ENCODE measurements around the gene PMVK.
"Not testable (repeated sequence)": the region's sequence is repeated elsewhere in the genome, so short reads cannot be mapped to it uniquely, and the experiment has no call there.

PMVK gene

DNA sequence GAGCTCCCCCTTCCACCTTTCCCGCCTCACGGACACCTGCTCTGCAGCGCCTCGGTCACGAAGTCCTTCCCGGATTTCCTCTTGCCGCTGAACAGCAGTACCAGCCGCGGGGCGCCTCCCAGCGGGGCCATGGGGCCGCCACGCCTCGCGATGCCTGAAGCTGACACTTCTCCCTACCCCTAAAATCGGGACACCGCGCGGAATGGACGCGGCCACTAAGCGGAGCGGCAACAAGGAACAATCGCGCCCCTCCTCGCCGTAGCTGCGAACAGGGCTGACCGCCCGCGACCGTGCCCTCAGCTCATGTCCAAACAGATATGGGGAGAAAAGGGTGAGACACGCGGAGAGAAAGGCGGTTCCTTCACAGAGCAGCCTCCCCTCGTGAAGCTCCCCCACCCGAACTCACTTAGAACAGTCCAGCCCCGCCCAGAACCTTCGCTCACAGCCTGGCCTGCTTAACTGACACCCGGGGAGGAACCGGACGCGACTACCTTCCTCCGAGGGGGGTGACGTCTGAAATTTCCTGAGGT, at the start of gene PMVK:
Gene PMVK (minus strand): TSS at position 165 of the 530 bp plus-strand sequence. CDS start 34 bp downstream, at position 131.
- peak; percentile 91 for DNase-seq (ENCODE audit: low read depth)

DNA sequence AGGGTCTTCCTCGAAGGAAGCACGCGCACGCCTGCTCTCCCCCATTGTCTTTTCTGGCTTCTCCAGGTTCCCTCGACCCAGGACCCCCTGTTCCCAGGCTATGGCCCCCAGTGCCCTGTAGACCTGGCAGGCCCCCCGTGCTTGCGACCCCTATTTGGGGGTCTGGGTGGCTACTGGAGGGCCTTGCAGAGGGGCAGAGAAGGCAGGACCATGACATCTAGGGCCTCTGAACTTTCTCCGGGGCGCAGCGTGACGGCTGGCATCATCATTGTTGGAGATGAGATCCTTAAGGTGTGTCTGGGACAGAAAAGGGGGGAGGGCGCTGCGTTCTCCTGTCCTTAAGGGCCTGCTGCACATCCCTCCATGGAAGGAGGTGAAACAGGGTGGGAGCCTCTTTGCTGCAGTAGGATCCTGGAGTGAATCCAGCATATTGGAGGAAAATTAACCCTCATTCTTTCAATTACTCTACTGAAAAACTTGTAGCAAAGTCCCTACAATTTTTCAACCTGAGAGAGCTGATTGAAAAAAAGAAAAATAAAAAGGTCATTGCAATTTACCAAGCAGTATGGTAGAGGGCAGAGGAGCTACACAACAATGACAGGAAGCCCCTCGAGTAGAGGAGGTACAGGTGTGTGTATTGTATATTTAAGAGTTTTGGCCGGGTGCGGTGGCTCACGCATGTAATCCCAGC, 47.4 kb upstream of the PMVK start:
- no peak for DNase-seq (ENCODE audit: low read depth)

DNA sequence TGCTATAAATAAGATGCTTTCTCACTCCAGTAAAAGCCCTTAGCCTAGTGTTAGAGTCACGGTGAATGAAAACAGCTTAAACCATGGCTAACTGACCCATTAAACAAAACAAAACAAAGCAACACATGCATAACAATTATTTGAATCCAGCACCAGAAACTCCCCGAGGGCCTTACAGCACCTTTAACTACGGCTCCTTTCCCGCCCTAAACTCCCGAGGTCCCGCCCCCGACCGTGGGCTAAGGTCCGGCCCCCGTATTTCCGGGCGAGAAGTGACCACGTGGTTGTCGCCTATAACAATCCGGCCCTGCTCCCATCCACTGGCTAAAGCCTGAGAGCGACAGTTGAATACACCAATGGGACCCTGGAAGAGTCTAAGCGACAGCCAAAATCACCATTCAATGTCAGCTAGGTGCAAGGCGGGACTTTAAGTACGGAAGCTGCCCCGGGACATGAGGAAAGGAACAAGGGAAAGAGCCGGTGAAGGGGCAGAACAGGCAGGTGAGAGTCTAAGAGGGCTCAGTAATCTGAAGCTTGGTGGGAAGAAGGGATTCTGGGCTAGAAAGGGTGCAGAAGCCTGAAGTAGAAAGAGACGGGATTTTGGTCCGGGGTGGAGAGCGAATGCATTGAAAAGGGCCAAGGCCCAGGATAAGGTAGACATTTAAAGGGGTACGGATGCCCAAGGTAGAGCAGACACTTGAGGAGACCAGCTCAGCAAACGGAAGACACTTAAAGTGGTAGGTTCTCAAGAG, 46.6 kb upstream of the PMVK start, which contains the start of gene FLAD1:
Gene FLAD1 (plus strand): TSS at position 448 of the 752 bp plus-strand sequence. CDS start 351 bp downstream, outside the sequence.
- DNase-seq (ENCODE audit: low read depth), result peak; percentile 96

DNA sequence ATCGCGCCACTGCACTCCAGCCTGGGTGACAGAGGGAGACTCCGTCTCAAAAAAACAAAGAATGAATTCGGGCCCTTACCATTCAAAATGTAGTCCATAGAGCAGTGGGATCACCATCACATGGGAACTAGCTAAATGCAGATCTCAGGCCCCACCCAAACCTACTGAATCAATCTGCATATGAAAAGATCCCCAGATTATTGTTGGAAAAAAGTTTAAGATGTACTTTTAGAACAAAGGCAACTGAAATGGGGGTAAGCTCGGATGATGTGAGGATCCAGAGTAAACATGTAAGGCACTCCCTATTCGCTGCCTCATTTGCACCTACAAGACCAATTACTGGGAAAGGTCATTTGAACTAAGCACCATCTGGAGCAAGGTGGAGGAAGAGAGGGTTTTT, 45.8 kb upstream of the PMVK start:
- no peak for DNase-seq (ENCODE audit: low read depth)

DNA sequence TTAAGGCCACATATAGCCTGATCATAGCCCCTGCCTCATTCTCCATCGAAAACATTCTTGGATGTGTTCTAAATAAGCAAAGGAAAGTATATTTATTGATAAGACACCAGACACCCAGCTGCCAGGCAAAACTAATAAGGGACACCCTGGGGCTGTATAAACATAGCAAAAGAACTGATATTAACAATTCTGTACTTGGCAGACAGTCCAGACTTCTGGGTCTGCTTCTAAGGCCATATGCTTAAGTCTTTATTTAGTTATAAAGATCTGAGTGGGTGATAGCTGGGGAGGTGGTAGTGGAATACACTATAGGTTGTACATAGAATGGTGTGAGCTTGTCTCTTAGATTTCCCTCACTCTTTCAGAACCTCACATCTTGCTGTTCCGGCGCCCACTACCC, 41.8 kb upstream of the PMVK start:
- DNase-seq (ENCODE audit: low read depth), result no peak

DNA sequence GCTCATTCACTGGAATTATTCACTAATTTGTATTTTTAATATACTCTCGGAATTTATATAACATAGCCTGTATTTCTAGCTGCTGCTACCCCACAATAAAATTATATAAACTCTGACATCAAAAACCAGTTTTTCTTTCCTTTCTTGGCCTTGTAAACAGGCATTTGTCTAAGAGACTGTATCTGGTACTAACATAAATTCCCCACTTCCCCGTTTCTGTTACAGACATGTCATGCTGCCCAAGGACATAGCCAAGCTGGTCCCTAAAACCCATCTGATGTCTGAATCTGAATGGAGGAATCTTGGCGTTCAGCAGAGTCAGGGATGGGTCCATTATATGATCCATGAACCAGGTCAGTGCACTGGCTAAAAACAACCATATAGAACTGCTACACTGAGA, 41.2 kb upstream of the PMVK start:
- DNase-seq (ENCODE audit: low read depth), result not testable (repeated sequence)

DNA sequence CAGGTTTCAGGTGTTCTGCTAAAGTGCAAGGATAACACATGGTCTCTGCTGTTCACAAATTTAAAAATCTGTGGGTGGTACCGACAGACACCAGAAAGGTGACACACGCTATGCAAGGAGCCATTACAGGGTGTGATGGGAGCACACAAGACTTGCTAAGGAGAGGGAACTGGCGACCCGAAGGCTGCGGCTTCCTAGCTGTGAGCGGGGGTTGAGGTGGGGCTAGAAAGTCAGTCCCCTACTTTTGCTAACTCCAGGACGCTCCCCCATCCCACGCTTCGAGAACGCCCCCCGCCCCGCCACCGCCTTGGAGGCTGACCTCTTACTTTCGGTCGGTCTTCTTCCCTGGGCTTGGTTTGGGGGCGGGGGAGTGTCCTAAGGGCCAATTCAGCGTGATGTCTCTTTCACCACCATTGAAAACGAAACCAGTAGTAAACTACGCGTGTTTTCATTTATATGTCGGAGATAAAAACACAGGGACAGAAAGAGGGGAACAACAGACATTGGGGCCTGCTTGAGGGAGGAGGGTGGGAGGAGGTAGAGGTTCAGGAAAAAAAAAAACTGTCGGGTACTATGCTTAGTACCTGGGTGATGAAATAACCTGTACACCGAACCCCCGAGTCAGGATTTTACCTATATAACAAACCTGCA, 39.0 kb upstream of the PMVK start:
- DNase-seq (ENCODE audit: low read depth), result peak; percentile 46

DNA sequence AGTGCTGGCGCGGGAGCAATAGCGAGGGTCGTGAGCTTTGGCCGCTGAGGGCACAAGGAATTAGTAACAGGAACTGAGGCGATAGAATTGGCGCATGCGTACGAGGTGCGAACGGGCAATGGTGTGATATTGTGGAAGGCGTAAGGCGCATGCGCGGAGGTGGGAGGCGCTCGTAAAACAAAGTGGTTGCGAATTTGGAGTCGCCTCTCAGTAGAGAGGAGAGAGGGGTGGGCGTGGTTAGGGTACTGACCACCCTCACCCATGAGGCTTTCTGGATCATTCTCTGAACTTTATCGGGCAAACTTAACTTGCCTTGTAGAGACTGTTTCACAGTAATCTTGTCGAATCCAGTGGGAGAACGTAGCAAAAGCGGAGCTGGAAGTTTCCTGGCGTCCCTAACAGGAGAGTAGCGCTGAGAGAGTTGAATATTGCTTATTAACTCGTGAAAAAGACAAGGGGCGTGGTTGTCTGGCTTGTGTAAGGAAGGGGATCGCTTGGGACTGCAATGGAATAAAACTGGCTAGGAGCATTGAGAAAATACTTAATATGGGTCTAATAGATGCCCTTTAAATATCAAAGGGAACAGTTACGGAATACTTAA, 38.4 kb upstream of the PMVK start:
- peak; percentile 93 for DNase-seq (ENCODE audit: low read depth)

DNA sequence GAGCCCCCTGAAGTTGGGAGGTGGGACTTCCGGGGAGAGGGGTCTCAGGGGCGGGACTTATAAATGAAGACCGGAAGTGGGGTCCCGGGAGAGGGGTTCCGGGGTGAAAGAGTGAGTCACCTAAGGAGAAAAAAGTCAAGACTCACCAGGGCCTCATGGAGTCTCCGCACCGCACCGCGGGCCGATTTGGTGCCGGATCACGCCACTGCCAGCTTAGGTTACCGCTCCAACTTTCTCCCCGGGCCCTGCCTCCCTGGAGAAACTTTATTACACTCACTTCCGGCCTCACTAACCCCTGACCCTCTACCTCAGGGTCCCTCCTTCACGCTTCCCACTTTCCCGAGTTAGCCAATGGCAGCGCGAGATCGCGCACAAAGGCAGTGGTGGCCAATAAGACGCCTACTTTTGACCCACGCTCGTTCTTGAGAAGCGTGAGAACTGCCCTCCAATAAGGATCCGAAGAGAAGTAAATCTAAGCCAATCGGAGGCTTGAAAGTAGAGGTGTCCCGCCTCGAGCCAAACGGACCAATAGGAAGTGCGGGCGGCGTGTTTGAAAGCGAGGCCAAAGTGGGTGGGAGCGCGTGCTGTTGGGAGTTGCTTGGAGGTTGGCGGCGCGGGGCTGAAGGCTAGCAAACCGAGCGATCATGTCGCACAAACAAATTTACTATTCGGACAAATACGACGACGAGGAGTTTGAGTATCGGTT, 37.7 kb upstream of the PMVK start, which contains the start of gene CKS1B:
Gene CKS1B (plus strand): TSS at position 580 of the 706 bp plus-strand sequence. CDS start 65 bp downstream, at position 645.
- peak; percentile 94 for DNase-seq (ENCODE audit: low read depth)

DNA sequence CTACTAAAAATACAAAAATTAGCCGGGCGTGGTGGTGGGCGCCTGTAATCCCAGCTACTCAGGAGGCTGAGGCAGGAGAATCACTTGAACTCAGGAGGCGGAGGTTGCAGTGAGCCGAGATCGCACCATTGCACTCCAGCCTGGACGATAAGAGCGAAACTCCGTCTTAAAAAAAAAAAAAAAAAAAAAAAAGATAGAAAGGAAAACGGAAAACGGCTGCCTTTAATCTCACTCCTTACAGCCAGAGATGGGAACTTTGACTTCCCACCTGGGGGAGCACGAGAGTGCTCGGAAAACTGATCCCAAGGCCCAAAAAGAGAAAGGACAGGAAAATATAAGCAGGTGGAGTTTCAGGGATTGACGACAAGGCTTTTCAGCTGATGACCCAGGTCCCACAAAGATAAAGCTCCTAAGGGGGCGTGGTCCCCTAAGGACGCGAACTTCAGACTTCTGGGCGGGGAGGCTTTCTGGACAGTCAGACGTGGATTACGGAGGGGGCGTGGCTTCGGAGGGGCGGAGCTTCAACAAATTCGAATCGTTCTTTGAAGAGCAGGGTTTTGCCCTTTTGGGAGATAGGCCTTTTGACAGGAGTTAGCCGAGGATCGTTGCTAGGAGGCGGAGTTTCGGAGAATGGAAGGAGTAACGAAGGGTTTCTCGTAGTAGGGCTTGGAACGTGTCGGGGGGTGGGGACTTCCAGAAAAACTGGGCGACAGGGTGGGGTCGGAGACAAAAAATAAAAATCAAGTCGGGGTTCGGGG, 37.0 kb upstream of the PMVK start:
- peak; percentile 87 for DNase-seq (ENCODE audit: low read depth)

DNA sequence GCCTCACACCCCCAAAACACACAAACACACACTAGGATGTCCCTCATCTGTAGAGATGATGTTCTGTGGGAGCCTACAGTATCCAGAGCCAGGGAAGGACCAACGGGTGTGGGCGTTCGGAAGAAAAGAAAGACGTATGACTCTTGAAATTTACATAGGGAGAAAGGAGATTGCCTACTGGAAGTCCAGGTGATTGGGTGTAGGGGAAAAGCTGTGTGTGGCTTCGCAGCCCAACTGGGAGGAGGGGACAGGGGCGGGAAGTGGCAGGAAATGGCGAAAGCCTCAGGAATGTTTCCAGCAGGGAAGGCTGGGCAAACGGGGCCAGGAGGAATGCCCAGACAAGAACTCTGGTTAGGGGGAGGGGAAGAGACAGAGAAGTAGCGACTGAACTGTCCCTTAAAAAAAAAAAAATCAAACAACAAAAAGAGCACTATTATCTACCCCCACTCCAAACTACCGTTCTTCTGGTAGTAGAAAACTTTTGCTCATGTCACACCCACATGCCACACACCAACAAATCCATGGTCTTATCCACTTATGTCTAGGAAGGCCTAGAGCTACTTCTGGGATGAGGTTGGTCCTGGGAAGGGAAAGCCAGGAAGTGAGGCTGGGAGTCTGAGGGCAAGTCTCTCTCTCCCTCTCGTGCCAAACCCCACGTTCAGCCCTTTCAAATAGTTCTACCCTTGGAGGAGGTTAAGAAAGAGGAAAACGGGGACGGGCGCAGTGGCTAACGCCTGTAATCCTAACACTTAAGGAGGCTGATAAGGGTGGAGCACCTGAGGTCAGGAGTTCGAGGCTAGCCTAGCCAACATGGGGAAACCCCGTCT, 36.2 kb upstream of the PMVK start:
- DNase-seq (ENCODE audit: low read depth), result no peak

DNA sequence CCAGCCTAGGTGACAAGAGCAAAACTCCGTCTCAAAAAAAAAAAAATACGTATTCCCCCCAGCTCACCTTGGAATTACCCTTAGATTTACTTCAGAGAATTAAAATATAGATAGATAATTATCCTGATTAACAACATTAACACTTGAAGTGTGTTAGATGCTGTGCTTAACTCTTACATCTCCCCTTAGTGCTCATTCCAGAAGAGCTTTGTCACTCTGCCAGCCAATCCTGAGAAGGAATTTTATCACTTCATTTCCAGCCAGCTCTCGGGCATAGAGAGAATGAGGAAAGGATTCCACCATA, 35.6 kb upstream of the PMVK start:
- DNase-seq (ENCODE audit: low read depth), result no peak

DNA sequence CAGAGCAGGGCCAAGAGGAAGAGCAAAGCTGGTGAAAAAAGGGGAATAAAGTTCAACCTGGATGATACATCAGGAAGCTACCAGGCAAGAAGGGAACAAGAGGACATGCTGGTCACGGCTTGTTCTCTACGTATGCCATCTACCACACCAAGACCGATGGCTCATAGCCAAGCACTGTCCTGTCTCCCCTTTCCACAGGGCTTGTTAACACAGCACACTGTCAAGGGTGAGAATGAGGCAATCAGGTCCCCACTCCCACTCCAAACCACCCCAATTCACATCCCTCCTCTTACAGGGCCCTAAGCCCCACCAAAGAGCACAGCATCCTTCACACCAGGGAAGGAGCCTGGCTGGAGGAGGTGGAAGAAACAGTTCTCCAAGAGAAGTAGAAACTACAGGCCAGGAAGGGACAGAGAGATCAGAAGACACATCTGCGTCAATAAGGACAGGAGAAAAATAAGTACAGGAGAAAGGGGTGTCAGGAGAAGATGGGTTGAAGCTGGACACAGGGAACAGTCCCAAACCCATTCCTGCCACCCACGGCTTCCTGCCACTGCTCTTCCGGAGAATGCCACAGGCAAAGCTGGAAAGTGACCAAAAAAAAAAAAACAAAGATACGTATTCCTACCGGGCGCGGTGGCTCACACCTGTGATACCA, 35.0 kb upstream of the PMVK start:
- no peak for DNase-seq (ENCODE audit: low read depth)

DNA sequence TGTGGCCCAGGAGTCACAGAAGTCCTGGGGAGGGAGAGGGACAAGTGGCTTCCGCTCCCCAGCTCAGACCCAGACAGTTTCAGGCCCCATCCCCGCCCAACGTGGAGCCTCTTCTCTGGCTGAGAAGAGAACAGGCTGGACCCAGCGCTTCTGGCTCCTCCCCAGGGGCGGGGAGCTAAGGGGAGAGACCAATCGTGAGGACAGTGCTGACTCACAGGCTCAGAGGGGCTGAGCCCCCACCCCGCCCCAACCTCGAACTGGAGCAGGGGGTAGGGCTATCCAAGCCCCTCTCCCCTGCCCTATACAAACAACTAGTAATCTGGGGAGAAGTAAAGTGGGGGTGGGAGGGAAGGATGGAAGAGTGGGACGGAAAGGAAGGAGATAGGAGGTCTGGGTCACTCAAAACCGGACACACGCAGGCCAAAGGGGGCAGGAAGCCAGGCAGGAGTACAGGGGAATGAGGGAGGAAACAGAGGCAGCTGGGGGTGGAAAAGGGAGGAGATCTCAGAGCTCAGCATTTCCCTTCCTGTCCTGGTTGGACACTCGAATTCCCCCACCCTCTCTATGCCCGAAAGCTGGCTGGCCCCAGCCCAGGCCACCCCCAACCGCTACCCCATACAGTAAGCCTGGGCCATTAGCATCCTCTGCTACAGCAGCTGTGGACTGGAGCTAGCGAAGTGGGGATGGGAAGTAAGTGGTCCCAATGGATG, 34.3 kb upstream of the PMVK start, which contains the start of gene SHC1:
Gene SHC1 (minus strand): TSS at position 117 of the 710 bp plus-strand sequence. CDS start 221 bp downstream, outside the sequence.
- no peak for DNase-seq (ENCODE audit: low read depth)

DNA sequence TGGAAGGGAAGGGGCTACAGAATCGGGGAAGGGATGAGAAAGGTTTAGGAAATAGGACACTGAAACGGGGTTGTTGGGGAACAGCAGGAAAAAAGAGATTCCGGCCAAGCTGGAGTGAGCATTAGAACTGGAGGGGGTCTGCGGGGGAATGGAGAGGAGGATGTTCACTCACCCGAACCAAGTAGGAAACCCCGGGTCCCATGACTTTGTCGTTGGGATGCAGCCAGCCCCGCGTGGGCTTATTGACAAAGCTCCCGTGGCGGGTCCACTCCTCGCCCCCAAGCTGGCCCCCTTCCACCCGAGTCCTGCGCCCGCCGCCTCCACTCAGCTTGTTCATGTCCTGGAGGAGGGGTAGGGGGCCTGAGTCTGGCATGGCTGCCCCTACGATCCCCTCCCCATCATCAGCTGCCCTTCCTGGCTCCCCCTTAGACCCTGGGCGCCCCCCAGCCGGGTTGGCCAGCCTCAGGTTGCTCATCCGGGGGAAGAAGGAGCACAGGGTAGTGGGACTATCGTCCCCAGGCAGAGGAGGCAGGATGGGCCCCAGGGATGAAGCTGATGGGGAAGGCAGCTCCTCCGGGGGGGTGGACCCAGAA, 33.4 kb upstream of the PMVK start:
- no peak for DNase-seq (ENCODE audit: low read depth)

DNA sequence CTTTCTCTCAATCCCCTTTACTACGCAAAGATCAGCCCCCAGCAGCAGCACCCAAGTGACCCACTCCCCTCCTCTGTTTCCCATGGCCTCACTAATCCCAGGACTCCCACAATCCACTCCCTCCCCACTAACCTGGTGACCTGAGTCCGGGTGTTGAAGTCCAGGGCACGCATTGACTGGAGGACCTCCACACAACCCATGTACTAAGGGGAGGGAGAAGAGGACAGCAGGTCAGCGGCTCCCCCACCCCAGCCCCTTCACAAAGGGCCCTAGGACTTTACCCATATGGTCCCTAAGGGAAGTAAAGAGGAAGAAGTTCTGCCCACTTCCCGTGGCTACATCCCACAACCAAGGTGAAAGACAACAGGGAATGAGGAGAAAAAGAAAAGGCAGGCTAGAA, 32.7 kb upstream of the PMVK start:
- no peak for DNase-seq (ENCODE audit: low read depth)

DNA sequence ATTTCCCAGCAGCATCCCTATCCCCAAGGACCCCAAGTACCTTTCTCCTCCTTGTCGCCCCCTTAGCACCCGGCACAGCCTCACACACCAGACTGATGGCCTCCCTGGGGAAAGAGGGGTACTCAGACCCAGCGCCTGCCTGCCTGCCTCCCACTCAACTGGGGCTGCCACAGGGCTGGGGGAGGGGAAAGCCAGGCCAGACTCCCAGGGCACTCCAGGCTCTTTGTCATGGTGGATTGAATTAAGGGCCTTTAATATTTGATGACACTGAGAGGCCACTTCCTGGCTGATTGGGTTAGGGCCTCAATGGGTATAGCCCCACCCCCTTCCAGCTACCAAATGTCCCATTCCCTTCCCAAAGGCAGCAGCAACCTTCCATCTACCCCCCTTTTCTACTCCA, 32.2 kb upstream of the PMVK start:
- DNase-seq (ENCODE audit: low read depth), result no peak

DNA sequence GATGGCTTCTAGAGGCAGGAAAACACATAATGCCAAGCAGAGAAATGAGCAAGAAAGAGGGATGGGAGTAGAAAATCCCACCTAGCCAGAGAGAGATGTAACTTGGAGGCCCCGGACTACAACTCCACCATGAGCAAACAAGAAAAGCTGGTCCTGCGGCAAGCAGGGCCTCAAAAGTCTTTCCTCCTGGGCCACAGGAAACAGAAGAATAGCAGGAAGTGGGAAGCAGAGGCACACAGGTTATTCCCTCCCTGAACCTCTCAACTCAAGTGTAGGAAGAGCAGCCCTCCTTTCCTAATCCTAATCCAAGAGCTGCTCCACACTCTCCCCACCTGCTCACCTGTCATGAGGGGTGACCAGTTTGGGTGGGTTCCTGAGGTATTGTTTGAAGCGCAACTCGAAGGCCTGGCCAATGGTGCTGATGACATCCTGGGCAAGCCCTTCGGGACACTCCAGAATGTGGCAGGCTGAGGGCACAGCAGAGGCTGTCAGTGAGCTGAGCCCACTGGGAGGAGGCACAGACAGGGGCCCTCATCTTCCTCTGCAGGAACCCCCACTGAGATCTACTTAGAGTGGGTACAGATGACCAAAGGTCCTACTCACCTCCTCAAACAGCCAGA, 30.9 kb upstream of the PMVK start:
- no peak for DNase-seq (ENCODE audit: low read depth)
